ENCODE results near the gene HSPB7.

HSPB7 gene

GRCh38 chr1:16010837-16011236, 7.0 kb downstream of the HSPB7 start:
- Histone ChIP-seq H3K4me2 (ENCODE audit: low read depth, low read length, poor library complexity, severe bottlenecking) (no peak overlapping the region), H3K9ac (ENCODE audit: low read length) (no peak overlapping the region)
- TF ChIP-seq, protein P1, sequence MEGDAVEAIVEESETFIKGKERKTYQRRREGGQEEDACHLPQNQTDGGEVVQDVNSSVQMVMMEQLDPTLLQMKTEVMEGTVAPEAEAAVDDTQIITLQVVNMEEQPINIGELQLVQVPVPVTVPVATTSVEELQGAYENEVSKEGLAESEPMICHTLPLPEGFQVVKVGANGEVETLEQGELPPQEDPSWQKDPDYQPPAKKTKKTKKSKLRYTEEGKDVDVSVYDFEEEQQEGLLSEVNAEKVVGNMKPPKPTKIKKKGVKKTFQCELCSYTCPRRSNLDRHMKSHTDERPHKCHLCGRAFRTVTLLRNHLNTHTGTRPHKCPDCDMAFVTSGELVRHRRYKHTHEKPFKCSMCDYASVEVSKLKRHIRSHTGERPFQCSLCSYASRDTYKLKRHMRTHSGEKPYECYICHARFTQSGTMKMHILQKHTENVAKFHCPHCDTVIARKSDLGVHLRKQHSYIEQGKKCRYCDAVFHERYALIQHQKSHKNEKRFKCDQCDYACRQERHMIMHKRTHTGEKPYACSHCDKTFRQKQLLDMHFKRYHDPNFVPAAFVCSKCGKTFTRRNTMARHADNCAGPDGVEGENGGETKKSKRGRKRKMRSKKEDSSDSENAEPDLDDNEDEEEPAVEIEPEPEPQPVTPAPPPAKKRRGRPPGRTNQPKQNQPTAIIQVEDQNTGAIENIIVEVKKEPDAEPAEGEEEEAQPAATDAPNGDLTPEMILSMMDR (IDR thresholded peaks at IDR 0.05; ENCODE audit: insufficient read depth, low read length, poor library complexity, severe bottlenecking), result no peak
- no peak for TF ChIP-seq EZH2phosphoT487 (conservative IDR thresholded peaks at IDR 0.05; ENCODE audit: low read length)

GRCh38 chr1:16009678-16010077, 8.2 kb downstream of the HSPB7 start:
- Histone ChIP-seq H3F3A (ENCODE audit: insufficient read depth) (no peaks in the 10 kb centered on the region), H3K27ac (ENCODE audit: low read depth, low read length) (no peak overlapping the region), H3K36me3 (ENCODE audit: low read length) (no peaks in the 10 kb centered on the region), H3K9me2 (replicated peaks; ENCODE audit: insufficient read depth, low read length) (no peaks in the 10 kb centered on the region), H3K27me3 (ENCODE audit: low read length) (no peaks in the 10 kb centered on the region), H2AFZ (ENCODE audit: low read depth, low read length, severe bottlenecking) (no peak overlapping the region), H3K9me3 (ENCODE audit: insufficient read depth, low read length) (no peaks in the 10 kb centered on the region), H3K79me2 (ENCODE audit: insufficient read depth, low read length) (no peaks in the 10 kb centered on the region), H3K4me2 (ENCODE audit: low read depth, low read length, poor library complexity, severe bottlenecking) (no peak overlapping the region), H3K4me3 (ENCODE audit: insufficient read depth, low read length, poor library complexity, severe bottlenecking) (no peak overlapping the region), H4K20me1 (ENCODE audit: low read depth, low read length) (no peaks in the 10 kb centered on the region), H3K9ac (ENCODE audit: low read length) (no peak overlapping the region)
- TF ChIP-seq EZH2phosphoT487 (conservative IDR thresholded peaks at IDR 0.05; ENCODE audit: low read length), result no peak
- TF ChIP-seq, protein P1 (IDR thresholded peaks at IDR 0.05; ENCODE audit: insufficient read depth, low read length, poor library complexity, severe bottlenecking), result no peak

More at GRCh38 chr1:16010837-16011236, 7.0 kb downstream of the HSPB7 start:
- H4K20me1 ChIP-seq (ENCODE audit: low read depth, low read length), result no peaks in the 10 kb centered on the region
- H3K4me3 ChIP-seq (ENCODE audit: insufficient read depth, low read length, poor library complexity, severe bottlenecking), result no peak overlapping the region
- H3K36me3 ChIP-seq (ENCODE audit: low read length), result no peaks in the 10 kb centered on the region
- no peaks in the 10 kb centered on the region for H3K9me3 ChIP-seq (ENCODE audit: insufficient read depth, low read length)
- no peaks in the 10 kb centered on the region for H3K27me3 ChIP-seq (ENCODE audit: low read length)
- no peaks in the 10 kb centered on the region for H3F3A ChIP-seq (ENCODE audit: insufficient read depth)
- H3K9me2 ChIP-seq (replicated peaks; ENCODE audit: insufficient read depth, low read length), result no peaks in the 10 kb centered on the region
- no peak overlapping the region for H2AFZ ChIP-seq (ENCODE audit: low read depth, low read length, severe bottlenecking)
- H3K27ac ChIP-seq (ENCODE audit: low read depth, low read length), result no peak overlapping the region
- H3K79me2 ChIP-seq (ENCODE audit: insufficient read depth, low read length), result no peaks in the 10 kb centered on the region

GRCh38 chr1:16009030-16009460, 8.8 kb downstream of the HSPB7 start:
- no peak for TF ChIP-seq EZH2phosphoT487 (conservative IDR thresholded peaks at IDR 0.05; ENCODE audit: low read length)
- TF ChIP-seq, protein P1 (IDR thresholded peaks at IDR 0.05; ENCODE audit: insufficient read depth, low read length, poor library complexity, severe bottlenecking), result peak; percentile 94
- no peak overlapping the region for H3K4me3 ChIP-seq (ENCODE audit: insufficient read depth, low read length, poor library complexity, severe bottlenecking)
- no peak overlapping the region for H2AFZ ChIP-seq (ENCODE audit: low read depth, low read length, severe bottlenecking)

More at GRCh38 chr1:16009030-16009460, 8.8 kb downstream of the HSPB7 start:
- Histone ChIP-seq H3K79me2 (ENCODE audit: insufficient read depth, low read length) (no peaks in the 10 kb centered on the region), H3K27ac (ENCODE audit: low read depth, low read length) (no peak overlapping the region), H3K9me2 (replicated peaks; ENCODE audit: insufficient read depth, low read length) (no peaks in the 10 kb centered on the region), H3K9ac (ENCODE audit: low read length) (no peak overlapping the region), H3F3A (ENCODE audit: insufficient read depth) (no peaks in the 10 kb centered on the region), H3K27me3 (ENCODE audit: low read length) (no peaks in the 10 kb centered on the region), H3K4me2 (ENCODE audit: low read depth, low read length, poor library complexity, severe bottlenecking) (no peak overlapping the region), H3K36me3 (ENCODE audit: low read length) (no peaks in the 10 kb centered on the region), H4K20me1 (ENCODE audit: low read depth, low read length) (no peaks in the 10 kb centered on the region), H3K9me3 (ENCODE audit: insufficient read depth, low read length) (no peaks in the 10 kb centered on the region)
